Muscle of arm (tissue), 12 donors: ENCODE measurements around the gene DALRD3. TPM values are rescaled to one million over a fixed set of nuclear protein-coding genes. Genes with fewer than 3 reads are reported as not detected.
A peak's percentile ranks its signal among the peaks of the same experiment; 100 is the strongest.
"Not testable (repeated sequence)": the region's sequence is repeated elsewhere in the genome, so short reads cannot be mapped to it uniquely, and the experiment has no call there.

Source experiments
- DNase-seq: peaks from one replicate; pipeline ENCODE4 v3.0.0-alpha.2; 2013
- polyA plus RNA-seq, 12 donors: library from polyadenylated mRNA; unstranded; fragments of 120-200 nt; gene quantifications; one replicate each; pipeline ENCODE4 v1.2.1, GENCODE V29; 2013; ENCODE audit not compliant: insufficient read length in 12 of 12

DALRD3 gene
- polyA plus RNA-seq, 12 donors, result 27.3 to 42.9 (median 29.7) TPM; not detected in 1

DNA sequence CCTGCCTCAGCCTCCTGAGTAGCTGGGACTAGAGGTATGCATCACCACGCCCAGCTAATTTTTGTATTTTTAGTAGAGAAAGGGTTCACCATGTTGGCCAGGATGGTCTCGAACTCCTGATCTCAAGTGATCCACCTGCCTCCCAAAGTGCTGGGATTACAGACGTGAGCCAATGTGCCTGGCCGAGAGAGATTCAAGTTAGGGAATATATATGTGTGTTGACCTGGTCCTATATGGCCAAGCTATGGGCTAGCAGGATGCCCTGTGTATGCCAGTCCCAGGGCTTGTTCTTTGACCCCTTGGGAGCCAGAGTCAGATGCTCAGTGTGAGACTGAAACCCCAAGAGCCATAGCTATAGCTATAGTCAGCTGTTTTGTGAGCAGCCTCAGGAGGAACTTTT, 5.4 kb upstream of the DALRD3 start:
- no peak for DNase-seq

GRCh38 chr3:49022688-49023171, 4.3 kb upstream of the DALRD3 start:
- DNase-seq, result no peak

DNA sequence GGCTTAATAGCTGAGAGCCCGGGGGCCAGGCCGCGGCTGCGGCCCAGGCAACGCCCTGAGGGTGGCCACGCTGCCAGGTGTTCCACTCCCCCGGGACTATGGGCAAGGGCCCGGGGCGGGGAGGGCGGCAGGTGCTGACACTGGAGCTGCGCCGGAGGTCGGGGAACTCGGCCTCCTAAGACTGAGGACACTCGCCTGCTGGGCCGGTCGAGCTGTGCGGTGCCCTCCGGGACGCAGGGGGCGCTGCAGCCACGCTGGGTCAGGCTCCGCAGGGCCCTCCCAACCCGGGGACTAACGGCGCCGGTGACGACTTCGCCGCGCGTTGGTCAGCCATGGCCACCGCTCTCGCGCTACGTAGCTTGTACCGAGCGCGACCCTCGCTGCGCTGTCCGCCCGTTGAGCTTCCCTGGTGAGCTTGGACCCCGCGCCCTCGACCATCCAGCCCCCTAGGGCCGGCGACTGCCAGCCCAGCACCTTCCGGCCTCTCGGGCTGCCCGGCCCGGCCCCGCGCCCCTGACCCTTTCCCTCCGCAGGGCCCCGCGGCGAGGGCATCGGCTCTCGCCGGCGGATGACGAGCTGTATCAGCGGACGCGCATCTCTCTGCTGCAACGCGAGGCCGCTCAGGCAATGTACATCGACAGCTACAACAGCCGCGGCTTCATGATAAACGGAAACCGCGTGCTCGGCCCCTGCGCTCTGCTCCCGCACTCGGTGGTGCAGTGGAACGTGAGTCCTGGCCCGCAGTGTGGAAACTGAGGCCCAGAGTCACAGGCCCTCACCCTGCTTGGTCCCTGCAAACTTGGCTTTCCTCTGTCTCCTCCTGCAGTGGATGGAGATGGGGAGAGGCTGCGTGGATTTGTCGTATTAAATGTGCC, 3.7 kb upstream of the DALRD3 start, which contains the start of gene NDUFAF3:
TSS of gene NDUFAF3 (plus strand) at position 309 of the 875 bp plus-strand sequence. CDS start at position 333, 24 bp downstream.
- DNase-seq, result peak; percentile 95

DNA sequence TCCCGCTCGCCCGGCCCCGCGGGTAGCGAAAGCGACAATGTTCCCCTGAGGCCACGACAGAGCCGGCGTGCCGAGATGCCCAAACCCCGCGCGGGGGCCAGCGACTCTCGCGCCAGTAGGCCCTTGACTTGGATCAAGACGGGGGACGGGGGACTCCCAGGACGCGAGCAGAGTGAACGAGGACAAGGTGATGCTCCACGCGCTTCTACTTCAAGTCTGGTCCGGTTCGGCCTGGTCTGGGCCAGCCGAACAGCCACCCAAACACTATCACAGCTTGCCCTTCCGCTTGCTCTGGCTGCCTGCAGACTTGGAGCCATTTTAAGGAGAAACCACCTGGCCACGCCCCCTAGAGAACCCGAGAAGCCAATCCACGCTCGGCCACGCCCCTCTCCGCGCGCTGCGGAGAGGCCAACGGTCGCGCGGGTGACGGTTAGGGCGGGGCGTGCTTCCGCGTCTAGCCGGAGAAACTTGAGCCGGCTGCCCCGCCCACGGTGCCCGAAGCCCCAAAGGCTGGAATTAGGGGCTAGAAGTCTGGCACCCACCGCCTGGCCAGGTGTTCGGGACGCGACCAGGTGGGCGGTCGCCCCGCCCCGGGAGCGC, 2.9 kb upstream of the DALRD3 start:
- peak; percentile 99 for DNase-seq

GRCh38 chr3:49020330-49021212, 2.2 kb upstream of the DALRD3 start:
- DNase-seq, result no peak

GRCh38 chr3:49019941-49020329, 1.6 kb upstream of the DALRD3 start:
- no peak for DNase-seq

DNA sequence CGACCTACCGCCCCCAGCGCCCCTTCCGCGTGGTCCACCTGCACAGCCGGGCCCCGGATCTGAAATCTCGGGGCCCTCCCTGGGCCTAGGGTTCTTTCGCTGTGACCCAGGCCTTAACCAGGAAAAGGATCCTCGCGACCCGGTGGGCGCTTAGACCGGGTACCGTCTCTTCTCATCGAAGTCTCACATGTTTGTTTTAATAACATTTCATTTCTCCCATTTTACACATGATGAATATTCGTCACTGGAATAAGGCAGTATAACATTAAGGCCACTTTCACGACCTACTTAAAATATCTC, 277 bp upstream of the DALRD3 start:
- DNase-seq, result no peak

DNA sequence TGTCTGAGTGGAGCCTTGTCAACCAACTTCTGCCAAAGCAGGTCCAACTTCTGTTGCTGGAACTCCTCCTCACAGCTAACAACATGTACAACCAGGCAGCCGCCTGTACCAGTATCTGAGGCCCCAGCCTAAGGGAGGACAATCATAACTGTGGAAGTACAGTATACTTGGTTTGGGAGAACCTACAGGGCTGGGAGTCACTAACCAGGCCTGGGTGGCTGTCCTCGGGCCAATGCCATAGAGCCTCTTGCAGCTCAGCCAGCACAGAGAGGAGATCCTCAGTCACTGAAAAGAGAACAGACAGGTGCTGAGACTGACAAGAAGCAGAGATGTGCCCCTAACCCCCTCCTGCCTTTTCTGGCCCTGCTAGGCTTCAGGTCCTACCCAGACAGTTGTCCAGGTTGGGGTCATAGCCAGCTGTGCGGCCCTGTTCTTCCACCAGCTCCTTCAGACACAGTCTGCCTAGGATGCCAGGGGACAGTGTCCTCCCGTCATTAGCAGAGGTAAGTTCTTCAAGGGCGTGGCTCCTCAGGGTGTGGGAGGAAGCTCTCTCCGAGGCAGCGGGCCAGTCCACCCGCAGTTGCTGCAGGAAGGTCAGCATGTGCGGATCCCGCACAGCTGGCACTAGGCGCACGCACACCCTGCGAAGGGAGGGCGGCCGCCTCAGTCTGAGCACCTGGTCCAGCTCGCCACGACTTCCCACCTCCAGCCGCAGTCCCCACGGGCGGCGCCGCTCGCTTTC, 980 bp downstream of the DALRD3 start:
- DNase-seq, result no peak

- no peak for DNase-seq
Measured at GRCh38 chr3:49016414-49017228, 1.8 kb downstream of the DALRD3 start.

DNA sequence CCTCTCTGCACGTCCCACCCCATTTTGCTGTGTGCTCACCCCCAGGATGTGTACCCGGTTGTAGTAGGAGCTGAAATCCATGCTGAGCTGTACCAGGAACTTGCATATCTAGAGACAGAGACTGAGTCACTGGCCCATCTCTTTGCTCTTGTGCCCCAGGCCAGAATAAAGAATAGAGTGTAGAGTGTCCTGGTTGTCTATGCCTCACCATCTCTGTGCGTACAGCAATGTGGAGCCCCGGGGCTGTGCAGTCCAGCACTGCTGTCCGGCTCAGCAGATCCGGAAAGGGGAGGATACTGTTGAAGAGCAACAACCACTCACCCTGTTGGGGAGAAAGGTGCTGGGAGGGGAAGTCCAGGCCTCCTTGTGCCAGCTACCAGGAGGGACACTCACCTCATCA, 2.6 kb downstream of the DALRD3 start:
- DNase-seq, result no peak

DNA sequence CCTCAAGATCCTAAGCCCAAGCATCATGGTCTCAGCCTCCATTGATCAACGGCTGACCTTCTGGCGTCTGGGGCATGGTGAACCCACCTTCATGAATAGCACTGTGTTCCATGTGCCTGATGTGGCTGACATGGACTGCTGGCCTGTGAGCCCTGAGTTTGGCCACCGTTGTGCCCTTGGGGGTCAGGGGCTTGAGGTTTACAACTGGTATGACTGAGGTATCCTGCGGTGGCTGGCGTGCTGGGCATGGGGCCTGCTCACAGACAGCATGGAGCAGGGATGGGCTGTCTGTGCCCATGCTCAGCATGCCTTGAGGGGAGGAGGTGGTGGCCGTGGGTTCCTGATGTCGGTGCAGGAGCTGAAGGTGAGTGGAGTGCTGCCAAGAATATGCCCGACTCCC, 3.3 kb downstream of the DALRD3 start:
- DNase-seq, result no peak

DNA sequence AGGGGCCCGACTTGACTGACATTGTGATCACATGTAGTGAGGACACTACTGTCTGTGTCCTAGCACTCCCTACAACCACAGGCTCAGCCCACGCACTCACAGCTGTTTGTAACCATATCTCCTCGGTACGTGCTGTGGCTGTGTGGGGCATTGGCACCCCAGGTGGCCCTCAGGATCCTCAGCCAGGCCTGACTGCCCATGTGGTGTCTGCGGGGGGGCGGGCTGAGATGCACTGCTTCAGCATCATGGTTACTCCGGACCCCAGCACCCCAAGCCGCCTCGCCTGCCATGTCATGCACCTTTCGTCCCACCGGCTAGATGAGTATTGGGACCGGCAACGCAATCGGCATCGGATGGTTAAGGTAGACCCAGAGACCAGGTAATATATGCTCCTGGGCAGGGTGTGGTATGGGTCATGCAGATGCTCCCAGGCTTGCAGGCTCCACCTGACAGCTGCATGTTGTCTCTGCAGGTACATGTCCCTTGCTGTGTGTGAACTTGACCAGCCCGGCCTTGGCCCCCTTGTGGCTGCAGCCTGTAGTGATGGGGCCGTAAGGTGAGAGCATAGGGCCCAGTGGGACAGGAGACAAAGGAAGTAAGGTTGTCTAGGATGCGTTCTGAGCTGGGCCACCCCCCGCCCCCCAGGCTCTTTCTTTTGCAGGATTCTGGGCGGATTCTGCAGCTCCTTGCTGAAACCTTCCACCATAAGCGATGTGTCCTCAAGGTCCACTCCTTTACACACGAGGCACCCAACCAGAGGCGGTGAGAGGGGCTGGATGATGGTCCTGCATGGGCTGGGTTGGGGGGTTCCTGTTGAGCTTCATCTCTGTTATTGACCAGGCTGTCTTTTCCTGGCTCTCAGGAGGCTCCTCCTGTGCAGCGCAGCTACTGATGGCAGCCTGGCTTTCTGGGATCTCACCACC, 4.4 kb downstream of the DALRD3 start:
- DNase-seq, result no peak

DNA sequence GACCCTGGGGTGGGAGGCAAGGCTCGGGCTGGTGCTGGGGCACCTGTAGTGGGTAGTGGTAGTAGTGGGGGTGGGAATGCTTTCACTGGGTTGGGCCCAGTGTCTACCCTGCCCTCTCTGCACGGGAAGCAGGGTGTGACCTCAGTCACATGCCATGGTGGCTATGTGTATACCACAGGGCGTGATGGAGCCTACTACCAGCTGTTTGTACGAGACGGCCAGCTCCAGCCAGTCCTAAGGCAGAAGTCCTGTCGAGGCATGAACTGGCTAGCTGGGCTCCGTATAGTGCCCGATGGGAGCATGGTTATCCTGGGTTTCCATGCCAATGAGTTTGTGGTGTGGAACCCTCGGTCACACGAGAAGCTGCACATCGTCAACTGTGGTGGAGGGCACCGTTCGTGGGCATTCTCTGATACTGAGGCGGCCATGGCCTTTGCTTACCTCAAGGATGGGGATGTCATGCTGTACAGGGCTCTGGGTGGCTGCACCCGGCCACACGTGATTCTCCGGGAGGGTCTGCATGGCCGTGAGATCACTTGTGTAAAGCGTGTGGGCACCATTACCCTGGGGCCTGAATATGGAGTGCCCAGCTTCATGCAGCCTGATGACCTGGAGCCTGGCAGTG, 5.2 kb downstream of the DALRD3 start:
- DNase-seq, result no peak

- no peak for DNase-seq
Measured at GRCh38 chr3:49012441-49013017, 5.9 kb downstream of the DALRD3 start.

DNA sequence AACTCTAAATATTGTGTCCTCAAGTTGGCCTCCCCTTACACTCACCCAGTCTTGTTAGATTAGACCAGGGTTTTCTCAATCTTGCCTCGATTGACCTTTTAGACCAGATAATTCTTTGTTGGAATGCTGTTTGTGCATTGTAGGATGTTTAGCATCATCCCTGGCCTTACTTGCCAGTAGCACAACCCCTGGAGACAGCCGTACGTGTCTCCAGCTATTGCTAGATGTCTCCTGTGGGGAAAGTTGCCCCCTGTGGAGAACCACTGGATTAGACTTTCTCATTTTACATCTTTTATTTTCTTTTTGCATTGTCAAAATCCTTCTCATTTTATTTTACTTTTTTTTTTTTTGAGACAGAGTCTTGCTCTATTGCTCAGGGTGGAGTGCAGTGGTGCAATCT, 9.0 kb downstream of the DALRD3 start:
- DNase-seq, result no peak

GRCh38 chr3:49008627-49009026, 9.8 kb downstream of the DALRD3 start:
- not testable (repeated sequence) for DNase-seq

- peak; percentile 84 for DNase-seq
Measured at GRCh38 chr3:49007771-49008528, 10.4 kb downstream of the DALRD3 start.
